A172 (cell line): Measurements from ENCODE around the gene ARID3A. TPM values are rescaled to one million over a fixed set of nuclear protein-coding genes. Genes with fewer than 3 reads are reported as not detected.
A peak's percentile ranks its signal among the peaks of the same experiment; 100 is the strongest.
"Not testable (repeated sequence)": the region's sequence is repeated elsewhere in the genome, so short reads cannot be mapped to it uniquely, and the experiment has no call there.

ENCODE experiments used
- DNase-seq: peaks from one replicate; pipeline ENCODE4 v3.0.0-alpha.2; 2015; ENCODE audit warnings: low spot score
- total RNA-seq: library from RNA; depleted of rRNA; stranded (reverse); fragments of >200 nt; shearing (Covaris generic); gene quantifications from 2 replicates; pipeline ENCODE4 v1.2.3, GENCODE V29; 2014

Gene ARID3A
- total RNA-seq, 1 experiment from 2014 or later: 4.4 TPM

GRCh38 chr19:891421-892200 is 34.2 kb upstream of the ARID3A start:
- not testable (repeated sequence) for DNase-seq

DNA sequence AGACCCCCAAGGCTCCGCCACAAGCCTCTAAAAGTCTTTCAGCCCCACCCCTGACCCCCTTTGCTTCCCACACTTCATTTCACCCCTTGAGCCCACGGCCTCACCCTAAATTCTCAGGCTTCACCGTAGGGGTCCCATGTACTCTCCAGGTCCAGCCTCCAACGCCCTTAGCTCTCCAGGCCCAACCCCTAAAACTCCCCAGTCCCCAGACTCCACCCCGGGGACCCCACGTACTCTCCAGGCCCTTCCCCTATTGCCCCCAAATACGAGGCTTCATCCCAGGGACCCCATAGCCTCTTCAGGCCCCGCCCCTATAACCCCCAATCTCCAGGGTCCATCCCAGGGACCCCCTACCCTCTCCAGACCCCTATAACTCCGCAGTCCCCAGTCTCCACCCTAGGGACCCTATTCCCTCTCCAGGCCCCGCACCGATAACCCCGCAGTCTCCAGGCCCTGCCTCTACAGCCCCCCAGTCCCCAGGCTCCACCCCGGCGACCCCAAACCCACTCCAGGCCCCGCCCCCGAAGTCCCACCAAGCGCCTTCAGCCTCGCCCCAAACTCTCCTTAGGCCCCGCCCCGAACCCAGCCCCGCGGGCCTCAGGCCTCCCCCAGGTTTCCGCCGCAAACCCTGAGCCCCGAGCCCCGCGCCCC is 33.5 kb upstream of the ARID3A start:
- DNase-seq: no peak

GRCh38 chr19:892894-893689 is 32.7 kb upstream of the ARID3A start, which contains the start of the genes MED16 and RNU6-9:
Gene MED16, minus strand, starts transcription at chr19:893187. Its CDS starts 2,056 bp downstream, at chr19:891131.
Gene RNU6-9, plus strand, starts transcription at chr19:893484.
- DNase-seq: peak; percentile 87

- DNase-seq: no peak
Observed at GRCh38 chr19:896434-896833, 29.4 kb upstream of the ARID3A start.

- no peak for DNase-seq
Observed at GRCh38 chr19:896999-897398, 28.8 kb upstream of the ARID3A start.

DNA sequence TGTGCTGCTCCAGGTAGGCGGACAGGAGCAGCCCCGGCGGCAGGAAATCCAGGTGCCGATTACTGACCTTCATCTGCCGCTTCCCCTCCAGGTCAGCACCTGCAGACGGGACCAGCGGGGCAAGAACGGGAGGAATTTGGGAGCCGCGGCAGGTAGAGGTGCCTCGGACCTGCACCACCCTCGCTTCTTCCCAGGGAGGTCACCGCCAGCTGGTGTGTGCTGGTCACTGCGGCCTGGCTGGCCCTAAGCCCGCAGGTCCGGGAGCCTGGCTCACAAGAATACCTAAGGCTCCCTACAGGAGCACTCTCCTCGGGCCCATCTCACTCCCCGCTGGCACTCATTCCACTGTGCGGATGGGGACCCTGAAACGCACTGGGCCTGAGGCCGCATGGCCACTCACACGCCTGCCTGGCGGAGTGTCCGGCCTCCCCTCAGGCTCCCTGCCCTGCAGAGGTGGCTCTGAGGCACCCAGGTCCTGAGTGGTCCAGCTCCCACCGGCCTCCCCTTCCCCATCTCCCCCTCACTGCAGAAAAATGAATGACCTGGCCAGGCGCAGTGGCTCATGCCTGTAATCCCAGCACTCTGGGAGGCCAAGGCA is 28.3 kb upstream of the ARID3A start:
- no peak for DNase-seq

- no peak for DNase-seq
Observed at GRCh38 chr19:898663-899062, 27.2 kb upstream of the ARID3A start.

DNA sequence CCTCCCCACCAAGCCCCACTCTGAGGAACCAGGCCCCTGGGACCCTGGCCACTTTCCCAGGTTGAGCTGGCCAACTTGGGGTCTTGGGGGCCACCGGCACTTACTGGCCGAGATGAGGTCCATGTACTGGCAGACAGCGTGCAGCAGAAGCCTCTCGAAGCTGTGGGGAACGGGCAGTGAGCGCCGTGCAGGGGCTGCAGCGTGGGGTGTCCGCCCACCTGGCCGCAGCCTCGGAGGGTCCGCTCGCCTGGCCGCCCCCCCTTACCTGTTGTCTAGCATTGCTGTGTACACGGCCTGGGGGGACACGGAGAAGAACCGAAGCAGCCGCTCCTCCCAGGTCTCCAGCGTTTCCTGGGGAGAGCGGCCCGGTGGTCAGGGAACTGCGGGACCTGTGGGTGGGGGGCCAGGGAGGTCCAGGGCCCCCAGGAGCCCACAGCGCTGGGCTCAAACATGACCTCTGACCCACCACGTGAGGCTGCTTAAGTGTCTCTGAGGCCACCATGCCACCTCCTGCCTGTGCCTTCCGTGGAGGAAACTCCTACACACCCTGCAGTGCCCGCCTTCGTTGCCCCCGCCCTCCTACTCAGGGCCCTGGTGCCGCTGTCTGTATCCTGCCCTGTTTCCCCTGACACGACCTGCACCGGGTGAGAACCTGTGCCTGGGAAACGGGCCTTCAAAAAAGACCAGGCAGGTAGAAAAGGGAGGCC is 26.3 kb upstream of the ARID3A start:
- no peak for DNase-seq

- DNase-seq: no peak
Observed at GRCh38 chr19:900043-900301, 25.9 kb upstream of the ARID3A start.

GRCh38 chr19:900302-901111 is 25.3 kb upstream of the ARID3A start:
- peak; percentile 40 for DNase-seq

- no peak for DNase-seq
Observed at GRCh38 chr19:901216-902092, 24.4 kb upstream of the ARID3A start.

GRCh38 chr19:902093-902370 is 23.8 kb upstream of the ARID3A start:
- DNase-seq: no peak

DNA sequence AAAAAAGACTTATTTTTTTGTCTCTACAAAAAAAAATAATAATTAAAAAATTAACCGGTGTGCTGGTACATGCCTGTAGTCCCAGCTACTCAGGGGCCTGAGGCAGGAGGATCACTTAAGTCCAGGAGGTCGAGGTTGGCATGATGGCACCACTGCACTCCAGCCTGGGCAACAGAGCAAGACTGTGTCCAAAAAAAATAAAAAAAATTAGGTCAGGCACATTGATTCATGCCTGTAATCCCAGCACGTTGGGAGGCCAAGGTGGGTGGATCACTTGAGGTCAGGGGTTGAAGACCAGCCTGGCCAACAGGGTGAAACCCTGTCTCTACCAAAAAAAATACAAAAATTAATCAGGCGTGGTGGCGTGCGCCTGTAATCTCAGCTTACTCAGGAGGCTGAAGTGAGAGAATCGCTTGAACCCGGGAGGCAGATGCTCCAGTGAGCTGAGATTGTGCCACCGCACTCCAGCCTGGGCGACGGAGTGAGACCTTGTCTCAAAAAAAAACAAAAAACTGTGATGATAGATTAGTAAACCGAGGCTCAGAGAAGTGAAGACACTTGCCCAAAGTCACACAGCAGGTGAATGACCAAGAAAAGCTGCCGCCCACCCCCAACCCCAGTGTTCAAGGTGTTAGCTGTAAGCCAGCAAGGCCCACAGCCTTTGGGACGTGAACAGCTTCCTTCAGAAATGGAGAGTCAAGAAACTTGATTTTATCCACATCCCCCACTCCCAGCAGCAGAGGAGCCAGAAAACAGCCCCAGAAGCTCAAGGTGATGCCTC is 23.2 kb upstream of the ARID3A start:
- no peak for DNase-seq

- DNase-seq: peak; percentile 74
Observed at GRCh38 chr19:903266-903797, 22.5 kb upstream of the ARID3A start.

DNA sequence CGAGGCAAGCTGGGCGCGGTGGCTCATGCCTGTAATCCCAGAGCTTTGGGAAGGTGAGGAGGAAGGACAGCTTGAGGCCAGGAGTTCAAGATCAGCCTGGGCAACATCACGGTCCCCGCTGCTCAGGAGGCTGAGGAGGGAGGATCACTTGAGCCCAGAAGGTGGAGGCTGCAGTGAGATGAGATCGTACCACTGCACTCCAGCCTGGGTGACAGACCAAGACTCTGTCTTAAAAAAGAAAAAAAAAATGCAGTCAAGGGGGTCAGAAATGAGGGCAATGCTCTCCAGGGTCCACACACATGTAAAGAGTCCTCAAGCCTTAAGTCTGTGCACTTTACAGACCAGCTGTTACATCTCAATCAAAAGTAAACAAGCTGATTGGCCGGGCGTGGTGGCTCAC is 21.3 kb upstream of the ARID3A start:
- DNase-seq: no peak

DNA sequence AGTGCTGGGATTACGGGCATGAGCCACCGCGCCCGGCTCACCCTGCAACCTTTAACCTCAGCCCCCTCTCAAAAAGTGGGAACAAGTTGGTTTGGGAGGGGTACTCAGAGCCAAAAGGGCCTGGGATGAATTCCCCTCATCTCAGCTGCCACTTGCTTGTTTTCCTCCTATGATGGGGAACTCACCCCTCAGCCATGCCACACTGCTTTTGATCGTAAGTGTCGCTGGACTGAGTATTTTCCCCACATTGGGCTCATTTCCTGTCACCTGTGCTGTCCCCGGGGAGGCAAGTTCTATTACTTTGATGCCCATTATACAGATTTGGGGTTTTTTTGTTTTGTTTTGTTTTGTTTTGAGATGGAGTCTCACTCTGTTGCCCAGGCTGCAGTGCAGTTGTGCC is 19.4 kb upstream of the ARID3A start:
- no peak for DNase-seq

DNA sequence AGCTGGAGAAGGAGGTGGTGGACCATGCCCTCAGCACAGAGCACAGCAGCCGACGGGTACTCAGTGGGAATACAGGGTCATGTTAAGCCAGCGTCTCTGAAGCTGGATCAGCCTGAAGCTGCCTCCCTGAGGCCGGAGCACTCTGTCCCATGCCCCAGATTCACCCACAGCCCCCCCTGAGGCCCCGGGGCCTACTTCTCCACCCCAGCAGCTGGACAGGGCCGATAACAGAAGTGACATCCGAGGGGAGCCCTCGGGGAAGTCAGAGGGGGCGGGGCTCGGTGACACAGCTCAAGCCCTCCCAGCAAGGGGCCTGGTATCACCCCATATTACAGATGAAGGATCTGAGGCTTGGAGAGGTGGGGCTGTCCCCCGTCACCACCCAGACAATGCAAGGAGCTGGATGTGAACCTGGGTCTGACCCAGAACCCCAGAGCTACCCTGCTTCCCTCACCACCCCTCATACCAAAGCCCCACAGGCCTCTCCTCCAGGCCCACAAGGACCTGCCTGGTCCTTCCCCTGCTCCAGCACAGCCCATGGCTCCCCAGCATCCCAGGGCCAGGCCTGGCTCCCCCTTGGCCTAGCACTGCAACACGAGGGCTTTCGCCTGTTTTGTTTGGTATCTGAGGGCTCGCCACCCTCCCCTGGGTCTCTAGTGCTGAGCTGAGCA is 18.5 kb upstream of the ARID3A start:
- no peak for DNase-seq
